PC-9 (cell line): ENCODE data around the gene CFAP92.

Experiments used
- CTCF ChIP-seq: fragments of 200-600 bp; sonication (generic); conservative IDR thresholded peaks from 2 replicates; pipeline ENCODE4 v1.6.1; 2017; ENCODE audit warnings: mixed run types, antibody characterized with exemption, mild to moderate bottlenecking, moderate library complexity
- EZH2 ChIP-seq: fragments of 200-600 bp; sonication (generic); IDR thresholded peaks from 2 replicates; pipeline ENCODE4 v1.8.0; 2017; ENCODE audit warnings: antibody characterized with exemption, low read depth

GRCh38 chr3:128902426-128902825 is 91.5 kb downstream of the CFAP92 start:
- TF ChIP-seq CTCF (no peak), EZH2 (no peak)
